ENCODE results near the gene MVB12A. TPM values are rescaled to one million over a fixed set of nuclear protein-coding genes. Genes with fewer than 3 reads are reported as not detected.

Gene MVB12A
- total and polyA plus RNA-seq, 9 of the 15 experiments (the other 6 are each of a cell fraction or from before 2014, with no cell fraction given) = 1.2 to 46.2 (median 22.4) TPM

GRCh38 chr19:17391371-17392151 lies 28.3 kb upstream of the MVB12A start (continued):
- no peak for TF ChIP-seq JUND (IDR thresholded peaks at IDR 0.05; ENCODE audit: borderline replicate concordance, low read depth, low read length)
- TF ChIP-seq JUND (tag; IDR thresholded peaks at IDR 0.05; ENCODE audit: borderline replicate concordance, low read depth, low read length) = no peak
- TF ChIP-seq ZNF347 (CRISPR knock-in tag; IDR thresholded peaks at IDR 0.05; ENCODE audit: low read depth) = no peak
- no peak; the same call in 1 of the 2 replicates for TF ChIP-seq L3MBTL2 (IDR thresholded peaks at IDR 0.05)
- no peak for TF ChIP-seq TOE1 (IDR thresholded peaks at IDR 0.05; ENCODE audit: borderline replicate concordance)
- TF ChIP-seq TOE1 (CRISPR knock-in tag; IDR thresholded peaks at IDR 0.05; ENCODE audit: borderline replicate concordance, low read depth) = 0 out of 2 replicates have a peak, but pooled peaks have one; percentile 46
- TF ChIP-seq RBM22 (IDR thresholded peaks at IDR 0.05; ENCODE audit: low read depth, low read length, poor library complexity, severe bottlenecking) = peak; percentile 3
- TF ChIP-seq NFE2L1 (tag; IDR thresholded peaks at IDR 0.05; ENCODE audit: borderline replicate concordance, low read depth) = no peak
- no peak for TF ChIP-seq KLF6 (CRISPR knock-in tag; IDR thresholded peaks at IDR 0.05; ENCODE audit: borderline replicate concordance)
- TF ChIP-seq ZC3H4 (CRISPR knock-in tag; IDR thresholded peaks at IDR 0.05; ENCODE audit: borderline replicate concordance) = no peak
- TF ChIP-seq MGA (IDR thresholded peaks at IDR 0.05) = peak; percentile 71
- 0 out of 2 replicates have a peak, but pooled peaks have one; percentile 26 for TF ChIP-seq RFX7 (CRISPR knock-in tag; IDR thresholded peaks at IDR 0.05)
- TF ChIP-seq CREB1 (IDR thresholded peaks at IDR 0.05) = no peak
- TF ChIP-seq CREB1 (CRISPR knock-in tag; IDR thresholded peaks at IDR 0.05) = peak; percentile 4; the same call in 1 of the 2 replicates
- TF ChIP-seq LARP7 (IDR thresholded peaks at IDR 0.05) = no peak
- TF ChIP-seq HMGN3 (IDR thresholded peaks at IDR 0.05; ENCODE audit: borderline replicate concordance, extremely low read depth, insufficient read length, low read depth, low read length) = no peak
- TF ChIP-seq HCFC1 (IDR thresholded peaks at IDR 0.05; ENCODE audit: low read depth, low read length) = no peak
